Heart left ventricle (tissue), 16 donors: ENCODE data around the gene KL. TPM values are rescaled to one million over a fixed set of nuclear protein-coding genes. Genes with fewer than 3 reads are reported as not detected.

Experiments used
- ATAC-seq, 4 donors: fragments of 200-7000 bp; cut with Tn5 transposase; one replicate each; pipeline ENCODE4 v1.9.1; 2020 to 2022; ENCODE audit warnings: moderate library complexity in 4 of 4, mild to moderate bottlenecking in 3 of 4, moderate number of reproducible peaks in 1 of 4
- DNase-seq, 5 donors: peaks; one replicate each; pipeline ENCODE4 v3.0.0-alpha.2; 2020
- H3K27ac ChIP-seq, 12 donors: fragments of 200-600 bp; sonication (generic) in 4 of 12; one replicate each; pipeline versions ENCODE4 v1.5.0 to v1.8.0; 2016 to 2022; ENCODE audit warnings: mild to moderate bottlenecking in 2 of 12
- H3K27me3 ChIP-seq, 9 donors: fragments of 200-600 bp; sonication (generic) in 2 of 9; one replicate each; pipeline versions ENCODE4 v1.5.1 to v1.8.0; 2016 to 2022; ENCODE audit warnings: mild to moderate bottlenecking in 3 of 9
- H3K36me3 ChIP-seq, 9 donors: fragments of 200-600 bp; sonication (generic) in 2 of 9; one replicate each; pipeline versions ENCODE4 v1.5.0 to v1.8.0; 2018 to 2022; ENCODE audit warnings: mild to moderate bottlenecking in 2 of 9
- H3K4me1 ChIP-seq, 12 donors: fragments of 200-600 bp; sonication (generic) in 4 of 12; one replicate each; pipeline versions ENCODE4 v1.5.0 to v1.8.0; 2016 to 2022; ENCODE audit warnings: mild to moderate bottlenecking in 3 of 12
- H3K4me3 ChIP-seq, 12 donors: fragments of 200-600 bp; sonication (generic) in 4 of 12; one replicate each; pipeline versions ENCODE4 v1.5.0 to v1.8.0; 2017 to 2022; ENCODE audit warnings: mild to moderate bottlenecking in 9 of 12, moderate library complexity in 4 of 12
- H3K9me3 ChIP-seq, 12 donors: fragments of 200-600 bp; sonication (generic) in 4 of 12; one replicate each; pipeline versions ENCODE4 v1.5.0 to v1.8.0; 2016 to 2022; ENCODE audit warnings: mild to moderate bottlenecking in 1 of 12
- POLR2A ChIP-seq, 2 donors: fragments of 450-650 bp; IDR thresholded peaks; one replicate each; pipeline ENCODE4 v1.6.1; 2017; ENCODE audit warnings: antibody characterized with exemption in 2 of 2, mild to moderate bottlenecking in 2 of 2, moderate library complexity in 2 of 2
- WGBS, 4 donors: extraction: QIAGEN DNeasy Blood & Tissue Kit in 2 of 4; methylation state at CpG; one replicate each; pipeline versions ENCODE4 v1.1.5 to v1.1.7; 2013 to 2018; 5-methylcytosine and 5-hydroxymethylcytosine counted together
- intact Hi-C, 10 donors: fragments of 100-400 bp; cut with DNase I; formaldehyde crosslinking; loops; one replicate each; pipeline versions ENCODE4 v1.11.1 to v1.14.2; 2022
- polyA plus RNA-seq, 2 donors: library from polyadenylated mRNA; stranded (reverse); fragments of 200-250 nt; gene quantifications; one replicate each; pipeline ENCODE4 v1.2.3, GENCODE V29; 2013
- total RNA-seq, 9 donors: library from RNA; depleted of rRNA in 2 of 9; stranded (reverse); fragments of >200 nt in 2 of 9; fragmentation: NEBNext Ultra II Directional in 3 of 9; extraction: Animal tissue kit (Norgen Biotek cat#: 25700) in 3 of 9; gene quantifications; one replicate each; pipeline versions ENCODE4 v1.1.0 to v1.2.4, GENCODE V29; 2016 to 2023
- TF ChIP-seq, protein P1 (sequence below), 12 donors: fragments of 200-600 bp; sonication (generic) in 4 of 12; IDR thresholded peaks; one replicate each; pipeline versions ENCODE4 v1.5.0 to v1.8.0; 2018 to 2022; ENCODE audit warnings: antibody characterized with exemption in 12 of 12, mild to moderate bottlenecking in 5 of 12
- donor health status: ischemic (EF 13 %, LVEDD 7.1; RV severe dilation, severe dysfunction).
- donor health status: healthy with polysubstance abuse.
- donor health status: DM: no; HTN: yes; CAD: no.
- donor health status: DM: no; HTN: no; CAD: no.
- donor health status: ischemic (EF 25% LVEDD 6.9; RV normal size, moderate dysfunction).
- donor health status: ischemic (EF 25% LVEDD 5.7; RV mildly dilated, moderate dysfunction).
- donor health status: healthy.
- donor health status: DM: yes; HTN: yes; CAD: no.
- donor health status: ischemic (EF 35%, LVEDD 5.7; RV mildly dilated, moderate dysfunction).
- donor health status: nonischemic (EF 11% LVEDD 7.7; RV severe dilation, severe dysfunction).
- donor health status: DM: yes; HTN: yes; CAD: no.
- donor health status: PGD.
- donor health status: ischemic (EF 29% LVEDD 5.4; RV normal size, mild dysfunction).
- donor health status: nonischemic (EF 23%, LVEDD 6.1; RV moderate dilation, normal function).

KL gene
- total and polyA plus RNA-seq, 11 donors = 0.34 to 3.1 (median 1.7) TPM

- no peak for ATAC-seq
- WGBS, 4 donors = 96 to 99% (median 98%) methylated on average over 2 of the region's 2 CpGs
- Histone ChIP-seq H3K27me3 (peaks cover 0 to 27% (median 0%) of the 10 kb centered on the region in 9 donors), H3K36me3 (no peaks in the 10 kb centered on the region), H3K9me3 (no peaks in the 10 kb centered on the region), H3K4me3 (no peak overlapping the region), H3K27ac (no peak overlapping the region), H3K4me1 (peaks cover 0 to 24% (median 11%) of the 10 kb centered on the region in 12 donors)
- no peak for DNase-seq
- intact Hi-C loops = loop anchor here in 4 of 10 donors (5.0 to 10.0 kb wide), 4 partner anchors 284 to 526 kb away; partner anchors contain the start of gene PDS5B (in 2 of the 4)
- TF ChIP-seq, protein P1, sequence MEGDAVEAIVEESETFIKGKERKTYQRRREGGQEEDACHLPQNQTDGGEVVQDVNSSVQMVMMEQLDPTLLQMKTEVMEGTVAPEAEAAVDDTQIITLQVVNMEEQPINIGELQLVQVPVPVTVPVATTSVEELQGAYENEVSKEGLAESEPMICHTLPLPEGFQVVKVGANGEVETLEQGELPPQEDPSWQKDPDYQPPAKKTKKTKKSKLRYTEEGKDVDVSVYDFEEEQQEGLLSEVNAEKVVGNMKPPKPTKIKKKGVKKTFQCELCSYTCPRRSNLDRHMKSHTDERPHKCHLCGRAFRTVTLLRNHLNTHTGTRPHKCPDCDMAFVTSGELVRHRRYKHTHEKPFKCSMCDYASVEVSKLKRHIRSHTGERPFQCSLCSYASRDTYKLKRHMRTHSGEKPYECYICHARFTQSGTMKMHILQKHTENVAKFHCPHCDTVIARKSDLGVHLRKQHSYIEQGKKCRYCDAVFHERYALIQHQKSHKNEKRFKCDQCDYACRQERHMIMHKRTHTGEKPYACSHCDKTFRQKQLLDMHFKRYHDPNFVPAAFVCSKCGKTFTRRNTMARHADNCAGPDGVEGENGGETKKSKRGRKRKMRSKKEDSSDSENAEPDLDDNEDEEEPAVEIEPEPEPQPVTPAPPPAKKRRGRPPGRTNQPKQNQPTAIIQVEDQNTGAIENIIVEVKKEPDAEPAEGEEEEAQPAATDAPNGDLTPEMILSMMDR (IDR thresholded peaks at IDR 0.05) = no peak
- no peak for TF ChIP-seq POLR2A (IDR thresholded peaks at IDR 0.05)
These were observed 2.7 kb downstream of the KL start for GRCh38 chr13:33018886-33019285.

- Histone ChIP-seq H3K27me3 (no peaks in the 10 kb centered on the region), H3K4me1 (peaks cover 0 to 16% (median 1%) of the 10 kb centered on the region in 12 donors), H3K27ac (no peak overlapping the region), H3K36me3 (no peaks in the 10 kb centered on the region), H3K9me3 (no peaks in the 10 kb centered on the region), H3K4me3 (no peak overlapping the region)
- DNase-seq (no peak), ATAC-seq (no peak)
- TF ChIP-seq, protein P1 (IDR thresholded peaks at IDR 0.05) = no peak
- TF ChIP-seq POLR2A (IDR thresholded peaks at IDR 0.05) = no peak
- intact Hi-C loops = no loop called here
- WGBS, 4 donors = 89 to 92% (median 89%) methylated on average over 2 of the region's 2 CpGs
These were observed 6.8 kb downstream of the KL start for GRCh38 chr13:33022986-33023385.

- ATAC-seq (no peak), DNase-seq (no peak)
- Histone ChIP-seq H3K27ac (no peak overlapping the region), H3K4me1 (peaks cover 0 to 22% (median 0%) of the 10 kb centered on the region in 12 donors), H3K27me3 (no peaks in the 10 kb centered on the region), H3K9me3 (no peaks in the 10 kb centered on the region), H3K36me3 (no peaks in the 10 kb centered on the region), H3K4me3 (no peak overlapping the region)
- 67 to 83% (median 71%) methylated on average over 4 of the region's 4 CpGs for WGBS, 4 donors
- intact Hi-C loops = no loop called here
- TF ChIP-seq POLR2A (IDR thresholded peaks at IDR 0.05) = no peak
- TF ChIP-seq, protein P1 (IDR thresholded peaks at IDR 0.05) = no peak
These were observed 9.1 kb downstream of the KL start for GRCh38 chr13:33025220-33025744.

DNA sequence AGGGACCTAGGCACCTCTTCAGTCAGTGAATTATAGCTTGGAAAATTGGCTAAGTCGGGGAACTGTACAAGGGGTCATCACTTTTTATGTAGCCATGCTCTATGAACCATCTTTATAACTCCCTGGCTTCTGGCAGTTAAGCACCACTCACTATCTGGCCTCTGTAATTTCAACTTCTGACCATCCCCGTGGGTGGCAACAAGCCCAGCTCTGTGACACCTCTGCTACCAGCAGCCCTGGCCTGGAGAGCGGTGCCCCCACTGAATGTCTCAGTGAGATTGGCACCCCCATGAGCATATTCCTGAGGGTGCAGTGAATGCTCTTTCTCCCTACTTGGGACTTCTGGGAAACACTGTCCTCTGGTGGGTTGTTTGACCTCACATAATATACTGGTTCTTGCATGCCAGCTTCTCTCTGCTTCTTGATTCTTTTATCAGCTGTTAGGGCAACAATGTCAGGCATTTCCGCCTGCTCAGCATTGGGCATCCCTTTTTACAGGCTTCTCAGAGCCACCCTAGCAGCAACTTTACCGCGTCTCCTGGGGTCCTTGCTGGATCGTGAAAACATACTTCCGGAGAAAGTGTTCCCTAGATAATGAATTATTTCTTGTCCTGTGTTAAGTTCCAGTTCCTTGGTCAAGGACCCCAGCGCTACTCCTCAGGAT, 10.4 kb downstream of the KL start:
- peak overlapping the region in 2 of 12 donors; percentile 21 to 34 for H3K27ac ChIP-seq

More for the DNA sequence above, 10.4 kb downstream of the KL start:
- DNase-seq (peak in 4 of 5 donors; percentile 28 to 62 (median 42)), ATAC-seq (peak; percentile 76 to 93 (median 88))
- H3K27me3 ChIP-seq = no peaks in the 10 kb centered on the region
- peaks cover 0 to 22% (median 0%) of the 10 kb centered on the region in 12 donors for H3K4me1 ChIP-seq
- intact Hi-C loops = no loop called here
- no peak overlapping the region for H3K4me3 ChIP-seq
- H3K36me3 ChIP-seq = no peaks in the 10 kb centered on the region
- H3K9me3 ChIP-seq = no peaks in the 10 kb centered on the region
- no peak for TF ChIP-seq POLR2A (IDR thresholded peaks at IDR 0.05)
- TF ChIP-seq, protein P1 (IDR thresholded peaks at IDR 0.05) = peak in 1 of 12 donors; percentile 15
- 61 to 71% (median 65%) methylated on average over 9 of the region's 9 CpGs for WGBS, 4 donors
